Bronchial epithelial cell (primary cell): ENCODE results near the gene OPRL1. TPM values are rescaled to one million over a fixed set of nuclear protein-coding genes. Genes with fewer than 3 reads are reported as not detected.

Experiments used
- DNase-seq: peaks from one replicate; pipeline ENCODE4 v3.0.0-alpha.2; 2010; ENCODE audit warnings: low read depth
- FAIRE-seq: peaks from 2 replicates; lab custom pipeline; 2011; peaks lifted over from hg19 to GRCh38; lab: Jason Lieb, UNC
- H3K27me3 ChIP-seq: 2 replicates; pipeline ENCODE4 v1.5.1; 2011; ENCODE audit warnings: low read length; ENCODE audit not compliant: control insufficient read depth, insufficient read depth
- H3K36me3 ChIP-seq: 2 replicates; pipeline ENCODE4 v1.5.1; 2011; ENCODE audit warnings: low read length; ENCODE audit not compliant: control insufficient read depth, insufficient read depth
- H3K4me3 ChIP-seq: 2 replicates; pipeline ENCODE4 v1.5.1; 2011; ENCODE audit warnings: mild to moderate bottlenecking, low read depth, low read length, control low read depth
- CTCF ChIP-seq: IDR thresholded peaks from 2 replicates; pipeline ENCODE4 v1.5.1; 2011; ENCODE audit warnings: mild to moderate bottlenecking, moderate library complexity, low read length, control low read depth, inconsistent platforms; ENCODE audit not compliant: insufficient read depth, severe bottlenecking
- total RNA-seq: library from RNA; depleted of rRNA; stranded (reverse); fragments of >200 nt; gene quantifications from 2 replicates; pipeline ENCODE4 v1.2.1, GENCODE V29; 2014

OPRL1 gene
- total RNA-seq, 1 donor from 2014 or later, result under 0.01 TPM

- DNase-seq (no peak), FAIRE-seq (no peak)
- no peak for TF ChIP-seq CTCF
- no peaks in the 10 kb centered on the region for H3K36me3 ChIP-seq
- no peaks in the 10 kb centered on the region for H3K27me3 ChIP-seq
- no peak overlapping the region for H3K4me3 ChIP-seq
Measured at GRCh38 chr20:64145458-64146300, 65.8 kb downstream of the OPRL1 start.

DNA sequence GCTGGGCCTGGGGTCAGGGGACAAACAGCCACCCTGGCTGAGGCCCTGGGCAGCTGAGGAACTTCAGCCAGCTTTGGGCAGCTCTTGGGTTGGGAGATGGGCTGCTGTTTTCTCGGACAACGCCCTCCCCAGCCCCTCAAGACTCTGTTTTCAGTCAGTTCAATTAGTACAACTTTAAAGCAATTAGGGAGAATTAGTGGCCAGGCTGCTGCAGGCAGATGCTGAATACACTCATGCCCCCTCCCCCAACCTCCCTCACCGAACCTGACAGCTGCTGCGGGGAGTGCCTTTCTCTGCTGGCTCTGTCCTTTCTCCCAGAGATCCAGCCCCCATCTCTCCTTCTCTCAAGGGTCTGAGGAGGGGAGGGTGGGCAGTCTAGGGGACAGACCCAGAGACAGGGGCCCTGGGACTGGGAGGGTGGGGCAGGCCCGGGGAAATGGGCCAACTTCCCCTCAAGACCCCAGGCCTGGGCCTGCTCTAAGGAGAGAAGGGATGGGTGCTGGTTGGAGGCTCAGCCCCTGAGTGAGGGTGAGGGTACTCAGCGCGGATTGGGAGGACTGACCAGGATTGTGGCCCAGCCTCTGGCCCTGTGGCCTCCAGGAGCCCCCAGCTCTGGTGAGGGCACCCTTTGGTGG is 66.5 kb downstream of the OPRL1 start:
- no peaks in the 10 kb centered on the region for H3K27me3 ChIP-seq
- no peaks in the 10 kb centered on the region for H3K36me3 ChIP-seq
- FAIRE-seq (no peak), DNase-seq (no peak)
- no peak overlapping the region for H3K4me3 ChIP-seq
- TF ChIP-seq CTCF, result no peak

- H3K4me3 ChIP-seq, result no peak overlapping the region
- FAIRE-seq, result no peak
- H3K27me3 ChIP-seq, result no peaks in the 10 kb centered on the region
- no peaks in the 10 kb centered on the region for H3K36me3 ChIP-seq
- TF ChIP-seq CTCF, result no peak
- DNase-seq, result no peak
Measured at GRCh38 chr20:64146936-64147477, 67.1 kb downstream of the OPRL1 start.

DNA sequence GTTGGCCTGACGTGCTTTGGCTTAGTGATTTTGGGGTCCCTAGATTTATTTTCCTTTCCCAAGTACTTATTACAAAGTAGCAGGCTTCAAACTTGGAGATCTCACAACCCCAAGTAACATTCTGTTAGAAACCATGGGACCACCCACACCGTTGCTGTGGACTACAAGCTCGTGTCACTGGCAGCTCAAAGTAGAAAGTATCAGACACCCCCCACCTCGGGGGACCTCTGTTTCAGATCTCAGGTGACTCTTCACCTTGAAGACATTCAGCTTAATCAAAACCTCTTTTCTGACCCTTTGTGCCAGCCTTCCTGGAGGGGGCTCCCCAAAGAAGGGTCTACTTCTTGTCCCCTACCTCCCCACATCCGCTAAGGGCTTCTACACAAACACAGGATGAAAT is 68.7 kb downstream of the OPRL1 start:
- TF ChIP-seq CTCF, result no peak
- H3K27me3 ChIP-seq, result no peaks in the 10 kb centered on the region
- H3K36me3 ChIP-seq, result no peaks in the 10 kb centered on the region
- no peak overlapping the region for H3K4me3 ChIP-seq
- DNase-seq (no peak), FAIRE-seq (no peak)

DNA sequence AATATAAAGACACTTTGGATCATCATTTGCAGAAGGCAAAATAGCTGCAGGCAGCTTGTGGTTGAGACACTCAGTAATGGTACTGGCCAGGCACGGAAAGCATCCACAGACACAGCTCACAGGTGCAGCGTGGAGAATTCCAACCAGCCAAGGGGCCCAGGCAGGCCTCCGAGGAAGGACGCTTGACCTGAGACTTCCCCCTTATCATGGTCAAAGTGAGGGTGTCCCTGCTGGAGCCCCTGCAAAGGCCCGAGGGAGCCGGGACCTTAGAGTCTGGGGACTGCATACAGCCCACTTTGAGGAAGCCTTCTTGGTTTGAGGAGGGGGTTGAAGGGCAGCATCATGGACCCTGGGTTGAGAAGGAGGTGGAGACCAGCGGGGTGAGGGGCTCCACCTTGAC is 69.3 kb downstream of the OPRL1 start:
- Histone ChIP-seq H3K27me3 (no peaks in the 10 kb centered on the region), H3K36me3 (no peaks in the 10 kb centered on the region), H3K4me3 (no peak overlapping the region)
- no peak for TF ChIP-seq CTCF
- DNase-seq (no peak), FAIRE-seq (no peak)
